ENCODE data around the gene NTMT1.
A peak's percentile ranks its signal among the peaks of the same experiment; 100 is the strongest.

NTMT1 gene

DNA sequence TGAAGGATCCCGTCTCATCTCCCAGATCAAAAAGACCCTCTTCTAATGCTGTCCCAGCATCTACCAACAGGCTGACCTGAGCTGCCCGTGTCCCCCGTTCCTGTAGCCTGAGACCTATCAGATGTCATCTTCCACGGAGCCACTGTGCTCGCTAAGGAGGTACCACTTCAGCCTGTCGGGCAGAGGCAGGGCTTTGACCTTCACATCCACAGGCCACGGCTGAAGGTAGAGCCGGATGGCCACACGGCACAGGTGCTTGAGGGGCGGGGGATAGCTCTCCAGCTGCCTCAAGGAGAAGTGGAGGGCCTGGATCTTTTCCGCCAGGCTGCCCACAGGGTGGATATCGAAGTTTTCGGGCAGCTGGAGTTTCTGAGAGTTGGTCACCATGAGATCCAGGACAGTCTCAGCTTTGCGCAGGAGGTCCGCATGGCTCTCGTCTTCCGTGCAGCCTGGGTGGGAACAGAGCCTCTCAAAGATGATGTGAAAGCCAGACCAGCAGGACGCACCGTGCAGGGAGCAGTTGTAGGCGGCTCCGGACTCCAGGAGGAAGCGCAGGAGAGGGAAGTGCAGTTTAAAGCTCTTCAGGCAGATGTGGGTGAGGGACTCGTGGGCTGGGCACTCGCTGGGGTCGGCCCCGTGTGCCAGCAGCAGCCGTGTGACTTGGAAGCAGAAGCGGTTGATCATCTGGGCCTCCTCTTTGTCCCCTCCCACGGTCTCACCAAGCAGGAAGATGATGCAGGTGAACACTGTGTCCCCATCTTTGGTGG is 11.9 kb downstream of the NTMT1 start:
- DNase-seq = no peak

DNA sequence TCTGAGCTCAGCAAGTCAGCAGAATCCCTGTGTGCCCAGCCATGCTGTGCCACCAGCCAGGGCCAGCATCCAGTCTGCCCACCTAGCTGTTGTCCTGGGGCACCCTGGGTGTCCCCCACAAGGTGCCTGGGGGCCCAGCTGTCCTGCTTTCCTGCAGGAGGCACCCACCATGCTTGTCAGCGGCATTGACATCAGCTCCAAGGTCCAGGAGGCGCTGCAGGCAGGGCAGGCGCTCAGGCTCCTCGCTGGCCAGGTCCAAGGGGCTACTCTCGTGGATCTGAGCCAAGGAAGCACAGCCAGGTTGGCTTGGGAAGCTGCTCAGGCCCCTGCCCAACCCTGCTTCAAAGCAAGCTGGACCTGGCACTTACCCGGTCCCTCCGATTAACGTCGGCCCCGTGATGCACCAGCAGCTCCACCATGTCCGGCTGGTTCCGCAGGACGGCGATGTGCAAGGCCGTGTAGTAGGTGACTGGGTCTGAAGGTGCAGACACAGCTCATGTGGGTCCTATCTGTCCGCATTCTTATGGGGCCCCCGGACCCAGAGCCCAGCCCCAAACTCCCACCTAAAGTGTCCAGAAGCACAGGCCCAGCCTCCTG is 13.2 kb downstream of the NTMT1 start:
- no peak for DNase-seq

DNA sequence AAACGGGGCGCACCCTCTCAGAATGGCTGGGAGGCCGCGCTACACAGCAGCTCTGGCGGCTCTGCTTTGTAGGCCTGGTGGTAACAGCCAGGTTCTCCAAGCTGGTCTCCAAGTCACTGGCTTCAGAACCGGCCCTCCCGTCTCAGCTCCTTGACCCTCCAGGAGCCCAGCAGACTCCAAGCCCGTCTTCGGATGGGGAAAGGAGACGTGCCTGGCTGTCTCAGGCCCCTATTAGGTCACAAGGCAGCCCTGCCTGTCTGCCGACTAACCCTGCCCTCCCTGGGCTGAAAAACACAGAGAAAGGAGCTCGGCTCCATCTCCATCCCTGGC is 13.8 kb downstream of the NTMT1 start:
- no peak for DNase-seq

DNA sequence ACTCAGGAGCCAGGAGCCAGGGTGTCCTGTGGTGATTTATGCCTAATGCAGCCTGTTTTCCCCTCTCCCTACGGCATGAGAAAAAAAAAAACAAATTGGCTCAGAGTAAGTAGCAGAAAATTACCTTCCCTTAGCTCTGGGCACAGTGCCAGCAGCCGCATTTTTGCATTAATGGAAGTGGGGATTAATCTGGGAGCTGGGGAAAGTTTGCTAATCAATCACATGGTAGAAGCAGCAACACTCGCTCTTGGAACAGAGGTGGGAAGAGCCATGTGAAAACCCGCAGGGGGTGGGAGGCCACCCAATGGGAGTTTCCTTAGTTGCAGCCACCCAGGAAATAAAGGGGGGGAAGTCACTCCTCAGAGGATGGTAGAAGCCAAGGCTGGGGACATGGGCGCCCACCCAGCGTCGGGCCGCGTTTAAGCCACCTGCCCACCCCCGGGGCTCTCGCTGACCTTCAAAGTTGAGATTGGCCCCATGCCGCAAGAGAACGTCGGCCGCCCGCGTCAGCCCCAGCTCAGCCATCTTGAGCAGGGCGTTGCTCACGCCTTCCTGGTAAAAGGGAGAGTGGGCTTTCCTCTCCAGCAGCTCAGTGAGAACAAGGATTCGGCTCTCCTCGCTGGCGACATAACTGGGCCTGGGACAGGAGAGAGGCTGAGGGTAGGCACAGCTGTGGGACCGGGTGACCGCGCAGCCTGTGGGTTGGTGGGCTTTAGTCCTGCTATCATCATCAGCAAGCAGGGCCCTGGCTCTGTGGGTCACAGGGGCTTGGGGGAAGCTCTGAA is 14.3 kb downstream of the NTMT1 start:
- DNase-seq = peak; percentile 20

DNA sequence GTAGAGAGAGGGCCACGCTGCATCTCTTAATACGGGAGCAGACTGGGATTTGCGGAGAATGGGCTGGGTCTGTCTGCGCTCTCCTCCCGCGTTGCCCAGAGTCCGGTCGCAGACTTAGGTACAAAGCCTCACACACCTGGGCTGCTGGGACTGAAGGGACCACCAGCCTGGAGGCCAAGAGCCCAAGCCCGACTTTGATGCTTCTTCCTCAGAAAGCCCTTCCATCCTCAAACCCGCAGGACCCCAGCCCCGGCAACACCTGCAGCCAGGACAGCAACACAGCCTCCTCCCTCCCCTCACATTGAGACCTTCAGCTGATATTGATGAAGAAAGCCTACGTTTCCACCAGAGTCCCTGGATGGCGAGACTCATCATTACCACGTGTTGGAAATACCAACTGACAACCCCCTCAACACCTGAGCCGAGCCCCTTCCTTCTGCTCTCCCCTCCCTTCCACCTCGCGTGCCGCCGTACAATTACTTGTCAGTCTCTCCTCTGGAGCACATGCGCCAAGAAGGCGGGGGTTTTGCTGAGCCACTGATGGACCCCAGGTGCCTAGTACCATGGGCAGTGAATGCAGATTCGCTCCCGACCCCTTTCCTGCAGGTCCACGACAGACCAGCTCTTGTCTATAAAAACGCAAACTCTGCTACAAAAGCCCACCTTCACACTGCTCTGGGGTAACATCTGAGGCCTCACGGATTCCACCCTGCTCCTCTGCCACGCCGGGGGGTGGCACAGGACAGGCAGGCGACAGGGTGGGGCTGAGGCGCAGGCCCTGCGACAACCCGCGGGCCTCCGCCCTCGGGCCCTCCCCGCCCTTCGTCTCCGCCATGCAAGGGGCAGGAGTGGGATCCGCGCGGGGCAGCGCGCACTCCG is 15.1 kb downstream of the NTMT1 start:
- no peak for DNase-seq

DNA sequence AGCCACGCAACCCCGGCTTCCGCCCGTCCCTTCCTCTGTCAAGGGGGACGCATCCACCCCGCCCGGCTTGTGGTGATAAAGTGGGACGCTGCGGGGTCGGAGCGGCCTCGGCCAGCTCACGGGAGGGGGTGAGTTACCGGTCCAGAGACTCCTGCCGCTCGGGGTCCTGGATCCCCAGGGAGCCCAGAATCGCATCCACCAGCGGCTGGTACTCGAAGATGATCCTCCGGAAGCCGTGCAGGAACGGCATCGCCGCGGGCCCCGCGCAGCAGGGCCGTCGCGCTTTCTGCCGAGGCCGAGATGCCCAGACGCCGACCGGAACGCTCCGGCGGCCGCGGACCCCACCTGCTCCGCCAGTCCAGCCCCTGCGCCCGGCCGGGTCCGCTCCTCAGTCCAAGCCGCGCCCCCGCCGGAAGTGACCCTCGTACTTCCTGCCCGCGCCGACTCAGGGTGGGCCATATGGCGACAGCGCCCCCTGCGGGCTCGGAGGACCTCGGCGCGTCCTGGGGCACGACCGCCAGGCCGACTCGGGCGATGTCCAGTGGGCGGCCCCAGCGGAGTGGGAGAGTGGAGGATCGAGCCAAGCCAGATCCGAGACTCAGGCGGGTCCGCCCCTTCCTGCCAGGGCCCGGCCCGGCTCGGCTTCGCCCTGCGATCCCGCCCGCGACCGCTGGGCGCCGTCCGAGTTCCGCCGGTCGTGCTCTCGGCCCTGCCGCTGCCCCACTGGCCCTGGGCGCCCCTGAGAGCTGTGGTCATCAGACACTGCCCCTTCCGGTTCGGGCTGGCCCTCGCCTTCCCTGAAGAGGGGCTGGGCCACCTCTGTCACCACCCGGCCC is 16.0 kb downstream of the NTMT1 start, which contains the start of gene ASB6:
Gene ASB6, minus strand, starts transcription at position 402 of the 836 bp plus-strand sequence. Its CDS starts 152 bp downstream, at position 250.
- DNase-seq = peak; percentile 82

DNA sequence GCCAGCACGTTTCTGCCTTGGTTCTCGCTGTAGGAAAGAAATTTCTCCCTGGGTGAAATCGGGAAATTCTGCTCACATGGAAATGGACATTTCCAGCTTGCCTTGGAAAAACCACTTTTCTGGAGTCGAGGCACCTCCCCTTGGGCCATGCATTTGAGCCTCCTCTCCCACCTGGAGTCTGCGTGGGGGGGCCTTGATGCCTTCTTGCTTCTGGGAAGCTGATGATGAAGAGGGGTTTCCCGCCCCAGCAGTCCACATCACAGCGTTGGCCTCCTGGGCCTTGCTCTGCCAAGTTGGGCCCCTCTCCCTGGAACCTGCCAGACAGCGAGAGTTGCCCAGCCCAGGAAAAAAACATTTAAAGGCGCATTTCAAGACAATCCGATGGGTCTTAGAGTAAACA is 17.7 kb downstream of the NTMT1 start:
- DNase-seq = no peak

DNA sequence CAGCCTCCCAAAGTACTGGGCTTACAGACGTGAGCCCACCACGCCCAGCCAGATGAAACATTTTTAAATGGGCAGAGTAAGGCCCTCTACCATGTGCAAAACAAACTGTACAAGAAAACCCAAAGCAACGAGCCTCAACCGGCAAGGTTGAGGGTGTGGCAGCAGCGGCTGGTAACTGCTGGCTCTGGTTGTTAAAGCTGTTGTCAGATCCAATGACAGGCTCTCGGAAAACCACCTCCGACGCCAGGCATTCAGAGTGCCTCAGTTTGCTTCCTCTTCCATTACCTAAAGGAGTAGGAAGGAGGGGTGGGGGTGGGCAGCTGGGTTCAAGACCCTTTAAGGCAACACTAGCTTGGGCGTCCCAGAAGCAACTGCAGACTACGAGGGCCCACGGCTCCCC is 18.4 kb downstream of the NTMT1 start:
- DNase-seq = no peak

DNA sequence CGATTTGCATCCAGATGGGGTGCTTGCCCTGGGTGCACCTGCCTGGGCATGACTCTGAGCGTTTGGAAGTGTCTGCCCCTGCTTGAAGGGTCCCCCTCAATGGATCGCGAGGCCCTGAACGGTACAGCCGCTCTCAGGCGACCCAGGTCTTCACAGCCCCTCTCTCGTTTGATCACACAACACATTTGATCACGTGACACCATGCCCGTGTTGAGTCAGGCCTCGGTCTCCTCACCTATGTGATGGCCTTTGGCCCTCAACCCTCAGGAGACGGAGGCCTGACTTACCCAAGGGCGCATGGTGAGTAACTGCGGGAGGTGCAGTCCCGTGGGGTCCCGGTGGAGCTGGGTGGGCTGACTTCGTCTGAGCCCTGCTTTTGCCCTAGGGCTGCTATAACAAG is 18.9 kb downstream of the NTMT1 start:
- DNase-seq = no peak

DNA sequence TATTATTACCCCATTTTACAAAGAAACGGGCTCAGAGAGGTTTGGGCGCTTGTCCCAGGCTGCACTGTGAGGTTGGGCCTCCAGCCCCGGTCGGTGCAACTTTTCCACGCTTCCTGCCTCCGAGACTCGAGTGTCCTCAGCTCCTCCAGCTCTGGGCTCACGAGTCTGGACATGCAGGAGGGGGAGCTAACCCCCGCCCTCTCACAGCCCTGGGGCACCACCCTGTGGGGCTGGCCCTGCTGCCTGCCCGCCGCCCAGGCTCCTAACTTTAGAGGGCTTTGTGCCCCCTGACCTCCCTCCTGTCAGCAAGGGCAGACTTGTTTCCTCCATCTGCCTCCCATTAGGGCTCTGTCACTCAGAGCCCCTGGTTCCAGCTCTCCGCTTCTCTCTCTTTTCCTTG is 20.3 kb downstream of the NTMT1 start:
- no peak for DNase-seq

DNA sequence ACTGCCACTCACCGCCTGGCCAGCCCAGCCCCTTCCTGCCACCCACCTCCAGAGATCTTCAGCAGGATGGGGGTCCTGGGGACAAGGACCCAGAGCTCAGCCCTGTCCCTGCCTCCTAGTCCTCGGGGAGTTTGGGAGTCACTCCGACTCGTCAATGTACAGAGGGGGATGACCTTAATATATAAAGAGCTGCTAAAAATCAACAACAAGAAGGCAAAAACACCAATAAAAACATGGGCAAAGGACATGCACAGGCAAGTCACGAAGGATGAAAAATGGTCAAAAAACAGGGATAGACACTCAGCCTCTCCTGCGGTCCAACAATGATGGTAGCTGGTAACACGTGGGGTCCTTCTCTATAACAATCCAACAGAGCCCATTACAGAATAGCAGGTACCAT is 20.7 kb downstream of the NTMT1 start:
- no peak for DNase-seq

DNA sequence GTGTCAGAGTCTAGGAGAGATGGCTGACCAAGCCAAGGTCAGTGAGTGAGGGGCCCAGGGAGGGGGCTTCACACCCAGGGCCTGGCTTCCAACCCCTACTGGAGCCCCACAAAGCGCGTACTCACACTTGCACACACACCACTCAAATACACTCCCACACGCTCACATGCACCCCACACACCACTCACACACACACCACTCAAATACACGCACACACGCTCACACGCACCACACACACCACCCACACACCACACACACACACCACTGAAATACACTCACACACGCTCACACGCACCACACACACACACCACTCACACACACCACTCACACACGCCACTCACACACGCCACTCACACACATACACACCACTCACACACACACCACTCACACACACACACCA is 21.7 kb downstream of the NTMT1 start:
- DNase-seq = no peak

DNA sequence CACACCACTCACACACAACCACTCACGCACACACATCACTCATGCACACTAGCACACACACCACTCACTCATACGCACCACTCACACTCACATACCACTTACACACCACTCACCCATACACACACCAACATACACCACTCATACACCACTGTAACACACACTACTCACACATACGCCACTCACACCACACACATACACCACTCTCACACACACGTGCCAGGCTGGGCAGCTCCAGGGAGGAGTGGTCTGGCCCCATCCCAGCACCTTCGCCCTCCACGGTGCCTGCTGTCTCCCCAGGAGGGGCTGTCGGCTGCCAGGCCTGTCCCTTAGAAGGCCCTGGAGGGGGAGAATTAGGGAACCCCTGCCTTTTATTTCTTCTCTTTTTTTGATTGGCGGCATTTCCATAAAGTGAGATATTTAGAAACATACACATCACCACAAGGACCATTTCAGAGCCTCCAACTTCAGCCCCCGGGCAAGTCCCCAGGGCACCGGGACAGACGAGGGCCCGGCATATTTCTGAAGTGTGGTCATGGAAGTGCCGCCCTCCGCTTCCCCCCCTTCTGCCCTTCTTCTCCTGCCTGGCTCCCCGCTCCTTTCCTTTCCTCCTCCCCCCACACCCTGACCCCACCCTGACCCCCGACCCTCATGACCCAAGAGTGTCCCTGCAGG is 22.3 kb downstream of the NTMT1 start:
- no peak for DNase-seq

DNA sequence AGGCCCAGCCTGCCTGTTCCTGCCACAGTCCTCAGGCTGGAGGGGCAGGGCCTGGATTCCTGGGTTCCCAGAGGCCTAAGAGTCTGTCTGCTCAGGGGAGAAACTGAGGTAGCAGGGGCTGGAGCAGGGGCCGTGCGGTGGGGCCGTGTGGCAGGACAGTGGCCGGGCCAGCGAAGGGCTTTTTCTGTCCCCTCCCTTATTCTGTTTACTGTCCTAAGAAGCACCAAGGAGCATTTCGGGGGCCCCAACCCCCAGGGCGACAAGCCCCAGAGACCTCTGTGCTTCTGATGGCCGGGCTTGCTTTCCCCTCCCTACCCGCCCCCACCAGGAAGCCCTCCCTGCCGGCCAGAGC is 22.8 kb downstream of the NTMT1 start:
- no peak for DNase-seq

DNA sequence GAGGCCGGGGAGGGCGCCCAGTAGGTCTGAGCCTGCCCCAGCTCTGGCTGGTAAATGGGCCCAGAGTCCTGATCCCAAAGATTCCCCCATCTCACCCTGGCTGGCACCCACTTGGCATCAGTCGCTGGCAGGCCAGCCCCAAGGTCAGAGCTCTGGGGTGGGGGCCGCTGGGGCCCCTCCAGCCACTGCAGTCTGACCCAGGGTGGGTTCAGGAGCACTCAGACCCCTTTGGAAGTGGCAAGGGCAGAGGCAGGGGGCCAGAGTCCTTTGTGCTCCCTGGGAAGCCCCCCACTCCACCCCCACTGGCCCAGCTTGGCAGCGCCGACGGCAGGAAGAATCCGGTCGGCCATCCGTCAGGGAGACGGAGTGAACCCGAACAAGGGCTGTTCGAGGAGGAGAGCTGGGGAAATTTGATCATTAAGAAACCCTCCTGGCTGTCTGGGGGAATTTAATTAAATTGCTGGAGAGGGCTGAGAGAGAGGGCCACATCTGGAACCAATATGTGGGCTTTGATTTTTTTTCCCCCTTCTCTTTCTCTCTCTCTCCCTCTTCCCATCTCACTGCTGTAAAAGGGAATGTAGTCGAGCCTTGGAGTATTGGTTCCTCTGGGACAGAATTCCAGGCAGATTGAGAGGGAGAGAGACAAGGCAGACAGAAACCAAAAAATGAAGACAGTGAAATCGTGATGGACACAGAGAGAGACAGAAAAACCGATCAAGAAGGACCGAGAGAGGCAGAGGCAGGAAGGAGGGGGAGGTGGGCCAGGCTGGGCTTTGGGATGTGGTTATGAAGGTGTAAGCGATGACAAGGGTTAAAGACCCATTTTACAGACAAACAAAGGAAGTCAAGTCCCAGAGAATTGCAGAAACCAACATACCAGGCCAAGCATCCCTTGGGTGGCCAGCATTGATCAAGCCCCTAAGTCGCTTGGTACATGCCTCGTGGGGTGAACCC is 24.0 kb downstream of the NTMT1 start:
- no peak for DNase-seq

DNA sequence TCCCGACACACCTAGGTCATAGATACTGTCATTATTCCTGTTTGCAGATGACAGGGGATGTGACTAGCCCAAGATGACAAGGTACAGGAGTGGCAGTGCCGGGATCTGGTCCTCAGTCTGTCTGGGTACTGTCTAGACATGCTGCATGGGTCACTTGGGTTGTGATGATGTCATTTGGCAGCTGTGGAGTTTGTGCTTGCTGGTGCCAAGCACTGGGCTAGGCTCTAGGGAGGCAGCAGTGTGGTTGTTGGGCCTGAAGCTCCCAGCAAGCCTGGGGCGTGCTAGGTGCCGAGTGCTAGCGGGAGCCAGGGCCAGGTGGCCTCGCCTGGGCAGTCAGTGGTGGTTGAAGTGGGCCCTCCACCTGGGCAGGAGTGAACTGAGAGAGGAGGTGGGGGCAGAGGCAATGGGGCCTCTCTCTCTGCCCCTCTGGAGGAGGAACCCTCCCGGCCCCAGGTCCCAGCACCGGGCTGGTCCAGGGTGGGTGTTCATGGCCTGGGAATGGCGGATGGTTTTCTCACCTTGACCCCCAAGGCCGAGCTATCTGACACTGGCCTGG is 24.8 kb downstream of the NTMT1 start:
- no peak for DNase-seq

DNA sequence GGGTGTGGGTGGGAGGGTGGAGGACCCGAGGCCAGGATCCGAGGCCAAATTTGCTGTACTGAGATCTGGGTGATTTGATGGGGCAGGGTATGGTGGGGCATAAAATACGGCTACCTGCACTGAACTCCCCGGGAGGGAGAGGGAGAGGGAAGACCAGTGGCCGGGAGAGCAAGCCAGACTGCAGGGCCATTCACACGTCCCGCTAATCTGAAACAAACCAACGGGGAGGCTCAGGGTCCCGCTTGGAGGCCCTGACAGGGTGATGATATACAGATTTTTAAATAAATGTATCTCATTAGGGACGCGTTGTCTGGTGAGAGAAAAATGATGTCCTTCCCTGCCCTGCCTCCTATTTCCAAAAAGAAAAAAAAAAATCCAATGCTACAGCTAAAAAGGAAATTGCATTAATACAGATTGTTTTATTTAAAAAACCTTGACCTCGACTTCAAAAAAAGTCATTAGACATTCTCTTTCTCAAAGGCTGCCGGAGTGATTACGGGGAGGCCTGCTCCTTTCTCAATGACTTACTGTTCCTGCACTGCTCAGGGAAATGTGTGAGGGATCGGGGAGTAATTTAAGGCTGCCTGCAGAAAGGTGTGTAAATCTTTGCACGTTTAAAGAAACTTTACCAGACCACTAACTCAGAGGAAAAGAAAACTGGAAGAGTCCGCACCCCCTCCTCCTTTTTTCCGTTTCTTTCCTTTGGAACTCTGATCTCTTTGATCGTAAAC is 28.0 kb downstream of the NTMT1 start:
- DNase-seq = no peak

DNA sequence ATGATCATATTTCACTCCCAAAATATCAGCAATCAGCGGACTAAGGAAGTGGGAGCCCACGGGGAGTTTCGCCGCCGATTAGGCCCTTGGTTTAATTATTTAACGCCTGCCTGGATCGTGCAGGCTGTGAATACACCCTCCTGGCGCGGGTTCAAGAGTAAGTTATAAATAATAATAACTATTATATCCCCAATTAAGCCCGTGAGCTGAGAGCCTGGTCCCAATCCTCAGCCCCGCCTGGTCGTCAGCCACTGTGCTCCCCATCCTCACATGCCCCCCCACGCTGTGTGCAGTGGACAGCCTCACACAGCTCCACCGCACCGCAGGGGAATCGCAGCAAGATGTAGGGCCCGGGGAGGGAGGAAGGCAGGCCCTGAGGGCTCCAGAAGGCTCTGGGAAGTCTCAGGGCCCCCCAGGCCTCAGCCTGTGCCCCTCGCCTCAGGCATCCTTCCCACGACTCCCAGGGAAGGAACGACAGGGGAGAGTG is 28.6 kb downstream of the NTMT1 start:
- no peak for DNase-seq

DNA sequence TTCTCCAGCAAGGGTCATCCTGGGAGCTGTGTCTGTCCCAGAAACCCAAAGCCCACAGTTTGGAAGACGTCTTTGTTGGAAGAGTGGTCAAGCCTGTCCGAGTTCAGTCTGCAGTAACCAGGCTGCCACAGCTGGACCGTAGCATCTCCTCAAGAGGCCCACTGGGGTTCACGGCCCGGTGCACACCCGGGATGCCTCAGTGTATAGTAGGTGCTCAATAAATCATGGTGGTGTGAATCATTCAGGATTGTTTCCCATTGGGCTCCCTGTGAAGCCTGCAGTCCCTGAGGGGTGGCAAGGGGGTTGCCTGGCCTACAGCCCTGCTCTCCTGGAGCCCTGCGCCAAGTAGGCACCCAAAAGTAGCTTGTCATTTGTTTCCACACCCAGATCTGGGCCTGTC is 29.2 kb downstream of the NTMT1 start:
- DNase-seq = no peak
